Left lung (tissue), 10 donors: ENCODE measurements around the gene RNF32. TPM values are rescaled to one million over a fixed set of nuclear protein-coding genes. Genes with fewer than 3 reads are reported as not detected.

Experiments used
- ATAC-seq: fragments of 200-7000 bp; cut with Tn5 transposase; one replicate; pipeline ENCODE4 v1.9.1; 2020; ENCODE audit warnings: moderate library complexity
- DNase-seq, 4 donors: peaks; one replicate each; pipeline ENCODE4 v3.0.0-alpha.2; 2013 to 2020
- H3K27ac ChIP-seq, 2 donors: fragments of 200-600 bp; sonication (generic) in 1 of 2; one replicate each; pipeline versions ENCODE4 v1.5.0 to v1.8.0; 2020 to 2021
- H3K27me3 ChIP-seq, 2 donors: fragments of 200-600 bp; sonication (generic) in 1 of 2; one replicate each; pipeline versions ENCODE4 v1.5.0 to v1.8.0; 2020 to 2021
- H3K36me3 ChIP-seq, 2 donors: fragments of 200-600 bp; sonication (generic) in 1 of 2; one replicate each; pipeline versions ENCODE4 v1.5.0 to v1.8.0; 2020 to 2021
- H3K4me1 ChIP-seq, 2 donors: fragments of 200-600 bp; one replicate each; pipeline ENCODE4 v1.8.0; 2021
- H3K4me3 ChIP-seq, 2 donors: fragments of 200-600 bp; sonication (generic) in 1 of 2; one replicate each; pipeline versions ENCODE4 v1.5.0 to v1.8.0; 2020 to 2021; ENCODE audit warnings: mild to moderate bottlenecking in 1 of 2
- H3K9me3 ChIP-seq, 2 donors: fragments of 200-600 bp; sonication (generic) in 1 of 2; one replicate each; pipeline versions ENCODE4 v1.5.0 to v1.8.0; 2020 to 2021
- CTCF ChIP-seq, 2 donors: fragments of 200-600 bp; sonication (generic) in 1 of 2; IDR thresholded peaks; one replicate each; pipeline versions ENCODE4 v1.5.0 to v1.8.0; 2021; ENCODE audit warnings: antibody characterized with exemption in 2 of 2
- intact Hi-C, 2 donors: fragments of 100-400 bp; cut with DNase I; formaldehyde crosslinking; loops; one replicate each; pipeline versions ENCODE4 v1.11.2 to v1.14.2; 2022
- polyA plus RNA-seq, 6 donors: library from polyadenylated mRNA; unstranded; fragments of 120-200 nt; gene quantifications; one replicate each; pipeline ENCODE4 v1.2.1, GENCODE V29; 2013; ENCODE audit not compliant: insufficient read length in 6 of 6
- total RNA-seq, 2 donors: library from RNA; stranded (reverse); fragmentation: NEBNext Ultra II Directional; extraction: Animal tissue kit (Norgen Biotek cat#: 25700); gene quantifications; one replicate each; pipeline ENCODE4 v1.2.1, GENCODE V29; 2021
- donor health status: DM: no; HTN: yes; CAD: no.
- donor health status: DM: no; HTN: no; CAD: no.

Gene RNF32
- total and polyA plus RNA-seq, 8 donors: 0.85 to 7.3 (median 5.1) TPM

GRCh38 chr7:156682928-156683327 is 42.4 kb downstream of the RNF32 start:
- Histone ChIP-seq H3K4me1 (no peaks in the 10 kb centered on the region), H3K27me3 (no peaks in the 10 kb centered on the region), H3K9me3 (no peaks in the 10 kb centered on the region), H3K4me3 (no peak overlapping the region), H3K36me3 (peaks cover 0 to 61% of the 10 kb centered on the region in 2 donors), H3K27ac (no peak overlapping the region)
- DNase-seq (no peak), ATAC-seq (no peak)
- intact Hi-C loops: no loop called here
- no peak for TF ChIP-seq CTCF (IDR thresholded peaks at IDR 0.05)

- intact Hi-C loops: no loop called here
- H3K27ac ChIP-seq: no peak overlapping the region
- no peaks in the 10 kb centered on the region for H3K9me3 ChIP-seq
- H3K36me3 ChIP-seq: peaks cover 0 to 47% of the 10 kb centered on the region in 2 donors
- no peak for TF ChIP-seq CTCF (IDR thresholded peaks at IDR 0.05)
- H3K4me3 ChIP-seq: no peak overlapping the region
- ATAC-seq (no peak), DNase-seq (no peak)
- H3K27me3 ChIP-seq: no peaks in the 10 kb centered on the region
- no peaks in the 10 kb centered on the region for H3K4me1 ChIP-seq
Measured at GRCh38 chr7:156684251-156684650, 43.7 kb downstream of the RNF32 start.

- Histone ChIP-seq H3K4me3 (no peak overlapping the region), H3K27ac (no peak overlapping the region), H3K27me3 (no peaks in the 10 kb centered on the region), H3K36me3 (peaks cover 0 to 43% of the 10 kb centered on the region in 2 donors), H3K4me1 (no peaks in the 10 kb centered on the region), H3K9me3 (no peaks in the 10 kb centered on the region)
- no peak for TF ChIP-seq CTCF (IDR thresholded peaks at IDR 0.05)
- ATAC-seq (no peak), DNase-seq (no peak)
- intact Hi-C loops: no loop called here
Measured at GRCh38 chr7:156684661-156685060, 44.1 kb downstream of the RNF32 start.

GRCh38 chr7:156691764-156692163 is 51.2 kb downstream of the RNF32 start:
- H3K9me3 ChIP-seq: peaks cover 0 to 9% of the 10 kb centered on the region in 2 donors
- TF ChIP-seq CTCF (IDR thresholded peaks at IDR 0.05): no peak
- H3K36me3 ChIP-seq: peaks cover 0 to 6% of the 10 kb centered on the region in 2 donors
- no peaks in the 10 kb centered on the region for H3K4me1 ChIP-seq
- H3K27me3 ChIP-seq: no peaks in the 10 kb centered on the region
- no peak overlapping the region for H3K4me3 ChIP-seq
- DNase-seq: no peak
- no peak overlapping the region for H3K27ac ChIP-seq
- ATAC-seq: no peak
- intact Hi-C loops: no loop called here

GRCh38 chr7:156692849-156693248 is 52.3 kb downstream of the RNF32 start:
- H3K4me1 ChIP-seq: no peaks in the 10 kb centered on the region
- DNase-seq: no peak
- H3K36me3 ChIP-seq: peaks cover 0 to 9% of the 10 kb centered on the region in 2 donors
- H3K9me3 ChIP-seq: peaks cover 0 to 20% of the 10 kb centered on the region in 2 donors
- H3K4me3 ChIP-seq: no peak overlapping the region
- no peaks in the 10 kb centered on the region for H3K27me3 ChIP-seq
- TF ChIP-seq CTCF (IDR thresholded peaks at IDR 0.05): no peak
- ATAC-seq: no peak
- intact Hi-C loops: no loop called here
- H3K27ac ChIP-seq: no peak overlapping the region
